ENCODE measurements around the gene EIF2AK3. TPM values are rescaled to one million over a fixed set of nuclear protein-coding genes. Genes with fewer than 3 reads are reported as not detected.

EIF2AK3 gene
- polyA plus RNA-seq, 1 donor (not counting 4 experiments of a cell fraction or from before 2014, with no cell fraction given), result 10.9 TPM

GRCh38 chr2:88641330-88641729, 14.1 kb upstream of the EIF2AK3 start:
- Histone ChIP-seq H3K4me3 (ENCODE audit: control insufficient read depth in 2 of 3, extremely low read depth in 1 of 3, insufficient read depth in 2 of 3, low read depth in 1 of 3, low read length in 3 of 3) (no peak overlapping the region), H4K20me1 (ENCODE audit: control insufficient read depth, extremely low read depth, insufficient read depth, low read length) (no peaks in the 10 kb centered on the region), H3K36me3 (ENCODE audit: control insufficient read depth in 2 of 2, extremely low read depth in 1 of 2, insufficient read depth in 2 of 2, low read length in 2 of 2) (no peaks in the 10 kb centered on the region), H3K9ac (ENCODE audit: control insufficient read depth, extremely low read depth, insufficient read depth, low read length) (no peak overlapping the region), H3K79me2 (ENCODE audit: control insufficient read depth, insufficient read depth, low read length) (no peaks in the 10 kb centered on the region), H3K9me3 (ENCODE audit: control insufficient read depth, low read depth, low read length) (no peaks in the 10 kb centered on the region), H2AFZ (ENCODE audit: control insufficient read depth, low read length) (no peak overlapping the region), H3K27ac (ENCODE audit: control insufficient read depth, insufficient read depth, low read length) (no peak overlapping the region), H3K27me3 (ENCODE audit: control insufficient read depth, extremely low read depth, insufficient read depth, low read length) (no peaks in the 10 kb centered on the region), H3K9me1 (ENCODE audit: control insufficient read depth, extremely low read depth, insufficient read depth, low read length) (no peaks in the 10 kb centered on the region), H3K4me1 (ENCODE audit: control insufficient read depth, extremely low read depth, insufficient read depth, low read length) (peaks cover 17% of the 10 kb centered on the region), H3K4me2 (ENCODE audit: control insufficient read depth, extremely low read depth, insufficient read depth, low read depth, low read length) (no peak overlapping the region)
- FAIRE-seq, result no peak
- dilution Hi-C loops (cut with MboI; ENCODE audit: extremely low pct_ligation_motif_present, low sequenced_read_pairs), result no loop called here
- no peak for TF ChIP-seq CTCF (optimal IDR thresholded peaks at IDR 0.05 in 1 of 3, IDR thresholded peaks at IDR 0.05 in 1 of 3, conservative IDR thresholded peaks at IDR 0.05 in 1 of 3; ENCODE audit: extremely low read depth in 1 of 3, insufficient read depth in 2 of 3, low read length in 3 of 3)
- TF ChIP-seq EZH2 (IDR thresholded peaks at IDR 0.05; ENCODE audit: low read length), result no peak
- DNase-seq (ENCODE audit: low read depth, low spot score), result no peak

GRCh38 chr2:88639865-88640264, 12.6 kb upstream of the EIF2AK3 start:
- no peak for DNase-seq (ENCODE audit: low read depth, low spot score)
- TF ChIP-seq CTCF (optimal IDR thresholded peaks at IDR 0.05 in 1 of 3, IDR thresholded peaks at IDR 0.05 in 1 of 3, conservative IDR thresholded peaks at IDR 0.05 in 1 of 3; ENCODE audit: extremely low read depth in 1 of 3, insufficient read depth in 2 of 3, low read length in 3 of 3), result no peak
- no peak for TF ChIP-seq EZH2 (IDR thresholded peaks at IDR 0.05; ENCODE audit: low read length)
- Histone ChIP-seq H3K36me3 (ENCODE audit: control insufficient read depth in 2 of 2, extremely low read depth in 1 of 2, insufficient read depth in 2 of 2, low read length in 2 of 2) (no peaks in the 10 kb centered on the region), H2AFZ (ENCODE audit: control insufficient read depth, low read length) (no peak overlapping the region), H3K4me3 (ENCODE audit: control insufficient read depth in 2 of 3, extremely low read depth in 1 of 3, insufficient read depth in 2 of 3, low read depth in 1 of 3, low read length in 3 of 3) (no peak overlapping the region), H3K27ac (ENCODE audit: control insufficient read depth, insufficient read depth, low read length) (no peak overlapping the region), H3K27me3 (ENCODE audit: control insufficient read depth, extremely low read depth, insufficient read depth, low read length) (no peaks in the 10 kb centered on the region), H3K79me2 (ENCODE audit: control insufficient read depth, insufficient read depth, low read length) (no peaks in the 10 kb centered on the region), H3K9me3 (ENCODE audit: control insufficient read depth, low read depth, low read length) (no peaks in the 10 kb centered on the region), H3K9me1 (ENCODE audit: control insufficient read depth, extremely low read depth, insufficient read depth, low read length) (no peaks in the 10 kb centered on the region), H3K4me1 (ENCODE audit: control insufficient read depth, extremely low read depth, insufficient read depth, low read length) (peaks cover 17% of the 10 kb centered on the region), H3K4me2 (ENCODE audit: control insufficient read depth, extremely low read depth, insufficient read depth, low read depth, low read length) (no peak overlapping the region), H3K9ac (ENCODE audit: control insufficient read depth, extremely low read depth, insufficient read depth, low read length) (no peak overlapping the region), H4K20me1 (ENCODE audit: control insufficient read depth, extremely low read depth, insufficient read depth, low read length) (no peaks in the 10 kb centered on the region)
- FAIRE-seq, result no peak
- dilution Hi-C loops (cut with MboI; ENCODE audit: extremely low pct_ligation_motif_present, low sequenced_read_pairs), result no loop called here
